Ascending aorta (tissue), 2 donors: ENCODE measurements around the gene OCA2. TPM values are rescaled to one million over a fixed set of nuclear protein-coding genes. Genes with fewer than 3 reads are reported as not detected.

ENCODE experiments used
- DNase-seq, 2 donors: peaks; one replicate each; pipeline ENCODE4 v3.0.0-alpha.2; 2019; ENCODE audit warnings: low spot score in 2 of 2
- H3K27ac ChIP-seq, 2 donors: fragments of 200-600 bp; sonication (generic); one replicate each; pipeline ENCODE4 v1.5.1; 2016 to 2017; ENCODE audit warnings: mild to moderate bottlenecking in 1 of 2
- H3K27me3 ChIP-seq: fragments of 200-600 bp; sonication (generic); one replicate; pipeline ENCODE4 v1.5.1; 2017
- H3K36me3 ChIP-seq, 2 donors: fragments of 200-600 bp; sonication (generic); one replicate each; pipeline ENCODE4 v1.5.1; 2016
- H3K4me1 ChIP-seq, 2 donors: fragments of 200-600 bp; sonication (generic); one replicate each; pipeline ENCODE4 v1.5.1; 2016 to 2017; ENCODE audit warnings: mild to moderate bottlenecking in 1 of 2
- H3K4me3 ChIP-seq, 2 donors: fragments of 200-600 bp; sonication (generic); one replicate each; pipeline ENCODE4 v1.5.1; 2016 to 2017; ENCODE audit warnings: mild to moderate bottlenecking in 1 of 2
- H3K9me3 ChIP-seq, 2 donors: fragments of 200-600 bp; sonication (generic); one replicate each; pipeline ENCODE4 v1.5.1; 2016
- intact Hi-C: fragments of 100-400 bp; cut with DNase I; formaldehyde crosslinking; loops from one replicate; pipeline ENCODE4 v1.15.1; 2023
- total RNA-seq: library from RNA; depleted of rRNA; stranded (reverse); fragments of >200 nt; gene quantifications from one replicate; pipeline ENCODE4 v1.1.0, GENCODE V29; 2016
- TF ChIP-seq, protein P1 (sequence below), 3 experiments: fragments of 200-600 bp in 2 of 3; fragments of 450-650 bp in 1 of 3; sonication (generic) in 2 of 3; IDR thresholded peaks; one replicate each; pipeline ENCODE4 v1.5.1; 2016 to 2019; ENCODE audit warnings: antibody characterized with exemption in 3 of 3, mild to moderate bottlenecking in 1 of 3, moderate library complexity in 1 of 3

Gene OCA2
- total RNA-seq, 1 donor from 2014 or later, result 1.2 TPM

- H3K4me1 ChIP-seq, result no peaks in the 10 kb centered on the region
- H3K4me3 ChIP-seq, result no peak overlapping the region
- no peaks in the 10 kb centered on the region for H3K27me3 ChIP-seq
- no peak for DNase-seq
- TF ChIP-seq, protein P1, sequence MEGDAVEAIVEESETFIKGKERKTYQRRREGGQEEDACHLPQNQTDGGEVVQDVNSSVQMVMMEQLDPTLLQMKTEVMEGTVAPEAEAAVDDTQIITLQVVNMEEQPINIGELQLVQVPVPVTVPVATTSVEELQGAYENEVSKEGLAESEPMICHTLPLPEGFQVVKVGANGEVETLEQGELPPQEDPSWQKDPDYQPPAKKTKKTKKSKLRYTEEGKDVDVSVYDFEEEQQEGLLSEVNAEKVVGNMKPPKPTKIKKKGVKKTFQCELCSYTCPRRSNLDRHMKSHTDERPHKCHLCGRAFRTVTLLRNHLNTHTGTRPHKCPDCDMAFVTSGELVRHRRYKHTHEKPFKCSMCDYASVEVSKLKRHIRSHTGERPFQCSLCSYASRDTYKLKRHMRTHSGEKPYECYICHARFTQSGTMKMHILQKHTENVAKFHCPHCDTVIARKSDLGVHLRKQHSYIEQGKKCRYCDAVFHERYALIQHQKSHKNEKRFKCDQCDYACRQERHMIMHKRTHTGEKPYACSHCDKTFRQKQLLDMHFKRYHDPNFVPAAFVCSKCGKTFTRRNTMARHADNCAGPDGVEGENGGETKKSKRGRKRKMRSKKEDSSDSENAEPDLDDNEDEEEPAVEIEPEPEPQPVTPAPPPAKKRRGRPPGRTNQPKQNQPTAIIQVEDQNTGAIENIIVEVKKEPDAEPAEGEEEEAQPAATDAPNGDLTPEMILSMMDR (IDR thresholded peaks at IDR 0.05), result no peak
- H3K9me3 ChIP-seq, result no peaks in the 10 kb centered on the region
- intact Hi-C loops, result no loop called here
- H3K27ac ChIP-seq, result no peak overlapping the region
- no peaks in the 10 kb centered on the region for H3K36me3 ChIP-seq
Measured at GRCh38 chr15:27815035-27815434, 284.1 kb downstream of the OCA2 start.

DNA sequence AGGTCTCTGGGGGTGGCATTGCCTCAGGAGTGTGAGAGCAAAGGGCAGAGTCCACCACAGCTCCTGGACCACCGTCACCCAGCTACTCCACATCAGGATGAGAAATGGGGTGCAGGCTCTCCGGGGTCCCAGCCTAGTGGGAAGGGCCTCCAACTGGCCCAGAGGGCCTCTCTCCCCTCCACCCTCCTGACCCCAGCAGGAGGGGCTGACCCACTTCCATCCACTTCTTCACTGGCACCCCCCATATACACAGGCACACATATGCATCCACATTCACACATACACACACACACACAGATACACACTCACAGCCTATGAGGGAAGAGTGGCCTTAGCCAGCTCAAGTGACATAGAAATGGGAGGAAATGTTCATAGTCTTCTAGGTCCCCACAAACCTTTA is 286.0 kb downstream of the OCA2 start:
- no peak overlapping the region for H3K27ac ChIP-seq
- no peaks in the 10 kb centered on the region for H3K27me3 ChIP-seq
- TF ChIP-seq, protein P1 (IDR thresholded peaks at IDR 0.05), result no peak
- H3K36me3 ChIP-seq, result no peaks in the 10 kb centered on the region
- intact Hi-C loops, result no loop called here
- no peak for DNase-seq
- H3K4me1 ChIP-seq, result no peaks in the 10 kb centered on the region
- no peak overlapping the region for H3K4me3 ChIP-seq
- H3K9me3 ChIP-seq, result no peaks in the 10 kb centered on the region

GRCh38 chr15:27808182-27808581 is 290.9 kb downstream of the OCA2 start:
- no peaks in the 10 kb centered on the region for H3K4me1 ChIP-seq
- no peaks in the 10 kb centered on the region for H3K27me3 ChIP-seq
- intact Hi-C loops, result no loop called here
- H3K9me3 ChIP-seq, result peaks cover 0 to 3% of the 10 kb centered on the region in 2 donors
- no peaks in the 10 kb centered on the region for H3K36me3 ChIP-seq
- TF ChIP-seq, protein P1 (IDR thresholded peaks at IDR 0.05), result no peak
- H3K27ac ChIP-seq, result no peak overlapping the region
- H3K4me3 ChIP-seq, result no peak overlapping the region
- no peak for DNase-seq

DNA sequence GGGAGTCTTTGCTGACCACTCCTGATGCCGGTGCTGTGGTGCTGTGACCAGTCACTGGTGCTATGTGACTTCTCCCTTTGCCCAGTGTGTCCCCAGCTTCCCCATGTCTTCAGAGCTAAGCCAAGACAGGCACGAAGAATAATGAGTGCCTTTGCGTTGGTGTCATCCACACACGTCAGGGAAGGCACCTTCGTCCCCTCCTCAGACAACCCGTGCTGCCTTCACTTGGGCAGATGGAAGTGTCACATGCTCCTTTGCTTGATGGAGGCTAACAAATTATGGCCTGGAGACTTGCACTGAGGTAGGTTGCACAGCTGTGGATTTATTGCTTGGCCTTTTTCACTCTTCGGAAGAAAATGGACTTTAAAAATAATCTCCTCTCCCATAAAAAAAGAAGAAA is 291.8 kb downstream of the OCA2 start:
- Histone ChIP-seq H3K4me1 (no peaks in the 10 kb centered on the region), H3K36me3 (no peaks in the 10 kb centered on the region), H3K4me3 (no peak overlapping the region), H3K27ac (no peak overlapping the region), H3K9me3 (peaks cover 0 to 3% of the 10 kb centered on the region in 2 donors), H3K27me3 (no peaks in the 10 kb centered on the region)
- TF ChIP-seq, protein P1 (IDR thresholded peaks at IDR 0.05), result no peak
- intact Hi-C loops, result no loop called here
- no peak for DNase-seq

DNA sequence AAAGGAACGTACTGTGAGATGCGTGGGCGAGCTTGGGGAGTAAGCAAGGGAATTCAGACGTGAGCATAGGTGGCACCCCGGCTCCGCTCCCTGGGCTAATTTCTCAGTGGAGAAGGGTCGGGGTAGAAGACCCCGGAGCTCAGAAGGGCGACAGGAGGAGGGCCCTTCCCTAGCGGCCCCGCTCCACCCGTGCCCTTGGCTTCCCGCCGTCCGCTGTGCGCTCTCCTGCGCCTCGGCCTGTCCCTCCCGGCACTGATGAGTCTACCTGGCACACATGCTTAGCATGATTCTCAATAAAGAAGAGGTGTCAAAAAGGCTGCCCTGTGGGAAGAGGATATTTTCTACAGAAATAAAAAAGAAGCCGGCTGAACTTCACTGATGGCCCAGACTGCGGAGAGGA is 292.7 kb downstream of the OCA2 start:
- Histone ChIP-seq H3K36me3 (no peaks in the 10 kb centered on the region), H3K4me1 (no peaks in the 10 kb centered on the region), H3K27ac (no peak overlapping the region), H3K9me3 (peaks cover 0 to 3% of the 10 kb centered on the region in 2 donors), H3K27me3 (no peaks in the 10 kb centered on the region), H3K4me3 (no peak overlapping the region)
- DNase-seq, result no peak
- TF ChIP-seq, protein P1 (IDR thresholded peaks at IDR 0.05), result no peak
- intact Hi-C loops, result no loop called here
